Activated CD4-positive, alpha-beta memory T cell treated with anti-CD3 and anti-CD28 coated beads, Interleukin-2, amount 10 ng/mL, durations not matched to agents 7 days and 5 days (primary cell): ENCODE results near the gene TMEM141. TPM values are rescaled to one million over a fixed set of nuclear protein-coding genes. Genes with fewer than 3 reads are reported as not detected.
"Not testable (repeated sequence)": the region's sequence is repeated elsewhere in the genome, so short reads cannot be mapped to it uniquely, and the experiment has no call there.

Experiments used
- CTCF ChIA-PET: fragments of 350-600 bp; sonication (Branson Sonifier 250); formaldehyde crosslinking; loops from one replicate; lab custom pipeline; 2021; ENCODE audit warnings: antibody characterized with exemption, inconsistent platforms; lab: Charles Lee
- POLR2A ChIA-PET: fragments of 350-600 bp; sonication (Branson Sonifier 250); formaldehyde crosslinking; loops from one replicate; lab custom pipeline; 2021; ENCODE audit warnings: antibody characterized with exemption; lab: Charles Lee
- DNase-seq: peaks from one replicate; pipeline ENCODE4 v3.0.0-alpha.2; 2020
- H3K27ac Mint-ChIP-seq: one replicate; pipeline ENCODE4 v1.8.0; 2021; ENCODE audit warnings: mild to moderate bottlenecking, mixed read lengths
- H3K27me3 Mint-ChIP-seq: one replicate; pipeline ENCODE4 v1.8.0; 2021; ENCODE audit warnings: mixed read lengths
- H3K36me3 Mint-ChIP-seq: one replicate; pipeline ENCODE4 v1.8.0; 2021; ENCODE audit warnings: low read depth, mixed read lengths
- H3K4me1 Mint-ChIP-seq: one replicate; pipeline ENCODE4 v1.8.0; 2021; ENCODE audit warnings: mixed read lengths
- H3K4me3 Mint-ChIP-seq: one replicate; pipeline ENCODE4 v1.8.0; 2021; ENCODE audit warnings: mild to moderate bottlenecking, mixed read lengths
- H3K9me3 Mint-ChIP-seq: one replicate; pipeline ENCODE4 v1.8.0; 2021; ENCODE audit warnings: mixed read lengths
- total RNA-seq, 2 experiments: library from RNA; stranded (reverse); gene quantifications; one replicate each; pipeline ENCODE4 v1.2.3, GENCODE V29; 2021

Gene TMEM141
- total RNA-seq, 2 experiments from 2014 or later: 39.6 to 42.9 TPM

DNA sequence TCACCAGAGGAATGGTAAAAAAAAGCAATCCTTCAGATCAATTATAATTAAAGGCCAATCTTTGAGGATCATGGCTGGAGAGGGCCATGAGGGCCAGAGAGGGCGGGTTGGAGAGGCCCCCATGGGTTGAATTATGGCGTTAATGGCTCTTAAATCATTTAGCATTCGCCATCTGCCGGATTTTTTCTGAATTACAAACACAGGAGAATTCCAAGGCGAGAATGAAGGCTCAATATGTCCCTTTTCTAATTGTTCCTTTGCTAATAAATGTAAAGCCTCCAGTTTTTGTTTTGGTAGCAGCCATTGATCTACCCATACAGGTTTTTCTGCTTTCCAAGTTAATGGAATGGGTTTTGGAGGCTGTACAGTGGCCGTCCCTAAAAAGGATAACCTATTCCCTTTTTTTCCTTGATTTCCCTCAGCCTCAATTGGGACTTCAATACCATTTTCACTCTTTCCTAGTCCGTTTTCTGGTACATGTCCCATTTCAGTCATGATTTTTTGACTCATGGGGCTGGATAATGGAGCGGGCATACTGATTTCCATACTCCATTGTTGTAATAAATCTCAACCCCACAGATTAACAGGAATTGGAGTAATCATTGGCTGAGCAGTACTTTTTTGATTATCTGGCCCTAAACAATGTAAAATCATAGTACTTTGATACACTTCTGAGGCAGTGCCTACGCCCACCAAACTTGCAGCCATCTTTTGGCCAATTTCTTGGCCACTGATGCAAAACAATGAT is 6.7 kb upstream of the TMEM141 start:
- Mint-ChIP-seq H3K27ac (no peak overlapping the region), H3K27me3 (peaks cover 29% of the 10 kb centered on the region), H3K4me1 (peaks cover 23% of the 10 kb centered on the region), H3K9me3 (no peaks in the 10 kb centered on the region), H3K4me3 (no peak overlapping the region), H3K36me3 (no peaks in the 10 kb centered on the region)
- ChIA-PET CTCF (interaction anchor here (1.0 to 1.6 kb wide), 2 partner anchors 251 kb away, joined by 3 to 9 read pairs; no protein-coding TSS in a partner anchor), POLR2A (no interaction called here)
- DNase-seq: no peak

DNA sequence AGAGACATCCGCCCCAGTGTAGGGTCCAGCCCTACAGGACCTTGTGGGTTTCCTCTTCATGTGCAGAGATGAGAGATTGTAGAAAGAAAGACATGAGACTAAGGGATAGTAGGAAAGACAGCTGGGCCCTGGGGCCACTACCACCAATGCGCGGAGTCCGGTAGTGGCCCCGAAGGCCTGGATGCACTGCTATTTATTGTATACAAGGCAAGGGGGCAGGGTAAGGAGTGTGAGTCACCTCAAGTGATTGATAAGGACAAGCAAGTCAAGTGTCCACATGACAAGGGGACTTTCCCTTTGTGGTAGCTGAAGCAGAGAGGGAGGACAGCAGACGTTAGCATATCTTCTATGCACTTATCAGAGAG is 6.2 kb upstream of the TMEM141 start:
- peaks cover 25% of the 10 kb centered on the region for H3K27me3 Mint-ChIP-seq
- no peaks in the 10 kb centered on the region for H3K36me3 Mint-ChIP-seq
- POLR2A ChIA-PET: no interaction called here
- peaks cover 23% of the 10 kb centered on the region for H3K4me1 Mint-ChIP-seq
- no peaks in the 10 kb centered on the region for H3K9me3 Mint-ChIP-seq
- DNase-seq: peak; percentile 41
- no peak overlapping the region for H3K27ac Mint-ChIP-seq
- CTCF ChIA-PET: interaction anchor here (1.6 kb wide), 1 partner anchor 250 kb away, joined by 9 read pairs; no protein-coding TSS in a partner anchor
- H3K4me3 Mint-ChIP-seq: no peak overlapping the region

DNA sequence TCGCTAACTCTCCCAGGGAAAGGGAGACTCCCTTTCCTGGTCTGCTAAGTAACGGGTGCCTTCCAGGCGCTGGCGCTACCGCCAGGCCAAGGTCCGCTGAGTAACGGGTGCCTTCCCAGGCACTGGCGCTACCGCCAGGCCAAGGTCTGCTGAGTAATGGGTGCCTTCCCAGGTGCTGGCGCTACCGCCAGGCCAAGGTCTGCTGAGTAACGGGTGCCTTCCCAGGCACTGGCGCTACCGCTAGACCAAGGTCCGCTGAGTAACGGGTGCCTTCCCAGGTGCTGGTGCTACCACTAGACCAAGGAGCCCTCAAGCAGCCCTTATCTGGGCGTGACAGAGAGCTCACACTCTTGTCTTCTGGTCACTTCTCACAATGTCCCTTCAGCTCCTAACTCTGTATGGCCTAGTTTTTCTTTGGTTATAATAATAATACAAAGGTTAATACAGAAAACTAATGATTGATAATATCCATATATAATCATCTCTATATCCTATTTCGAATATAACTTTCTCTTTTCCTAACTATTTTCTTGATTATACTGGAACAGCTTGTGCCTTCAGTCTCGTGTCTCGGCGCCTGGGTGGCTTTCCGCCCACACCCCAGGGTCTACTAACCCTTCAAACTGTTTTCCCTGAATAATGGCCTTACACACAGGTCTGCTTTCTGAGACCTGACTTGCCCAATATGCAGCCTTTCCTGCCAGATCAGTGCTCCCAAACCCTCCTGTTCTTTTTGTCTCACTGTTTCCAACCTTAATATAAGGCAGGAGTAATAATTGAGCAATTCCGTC is 5.4 kb upstream of the TMEM141 start:
- H3K9me3 Mint-ChIP-seq, H3K4me3 Mint-ChIP-seq, H3K27ac Mint-ChIP-seq, POLR2A ChIA-PET, DNase-seq, H3K36me3 Mint-ChIP-seq: not testable (repeated sequence)
- Mint-ChIP-seq H3K4me1 (peaks cover 28% of the 10 kb centered on the region), H3K27me3 (peaks cover 17% of the 10 kb centered on the region)
- CTCF ChIA-PET: interaction anchor here (1.5 to 4.0 kb wide), 6 partner anchors 8 to 249 kb away, joined by 4 to 22 read pairs (median 6); partner anchors contain the start of gene AJM1

DNA sequence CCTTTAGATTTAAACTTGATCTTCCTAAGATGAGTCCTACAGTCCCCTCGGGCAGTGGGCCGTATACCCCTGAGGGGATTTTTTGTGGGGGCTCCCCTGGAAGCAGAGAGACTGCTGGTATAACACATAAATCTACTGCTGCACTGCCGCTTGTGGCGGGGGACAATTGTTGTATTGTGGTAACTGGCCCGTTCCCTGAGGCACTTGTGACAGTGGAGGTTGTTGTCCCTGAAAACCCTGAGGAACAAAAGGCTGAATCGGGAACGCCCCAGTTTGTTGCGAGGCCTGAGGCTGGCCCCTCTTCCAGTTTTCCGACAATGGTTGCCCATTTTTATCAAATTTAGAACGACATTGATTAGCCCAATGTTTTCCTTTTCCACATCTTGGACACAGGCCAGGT is 4.7 kb upstream of the TMEM141 start:
- H3K4me3 Mint-ChIP-seq: no peak overlapping the region
- ChIA-PET CTCF (interaction anchor here (1.5 to 4.0 kb wide), 6 partner anchors 9 to 248 kb away, joined by 4 to 22 read pairs (median 6); partner anchors contain the start of gene AJM1), POLR2A (interaction anchor here (1.3 kb wide), 1 partner anchor 248 kb away, joined by 4 read pairs; no protein-coding TSS in a partner anchor)
- no peaks in the 10 kb centered on the region for H3K9me3 Mint-ChIP-seq
- DNase-seq: no peak
- no peaks in the 10 kb centered on the region for H3K36me3 Mint-ChIP-seq
- peaks cover 29% of the 10 kb centered on the region for H3K4me1 Mint-ChIP-seq
- no peak overlapping the region for H3K27ac Mint-ChIP-seq
- peaks cover 13% of the 10 kb centered on the region for H3K27me3 Mint-ChIP-seq

DNA sequence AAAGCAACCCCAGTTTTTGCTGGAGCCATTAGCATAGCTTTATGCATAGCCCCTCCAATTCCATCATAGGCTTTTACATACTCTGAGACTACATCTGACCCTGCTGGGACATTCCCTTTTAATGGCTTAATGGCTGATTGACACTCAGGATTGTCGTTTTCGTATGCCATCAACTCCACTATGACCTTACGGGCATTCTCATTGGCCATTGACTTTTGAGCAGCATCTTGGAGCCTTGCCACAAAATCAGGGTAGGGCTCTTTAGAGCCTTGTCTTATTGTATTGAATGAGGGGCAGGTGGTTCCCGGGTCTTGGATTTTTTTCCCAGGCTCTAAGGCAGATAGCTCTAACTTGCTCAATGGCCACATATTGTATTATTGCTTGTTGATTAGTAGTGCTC is 4.2 kb upstream of the TMEM141 start:
- H3K4me3 Mint-ChIP-seq, H3K36me3 Mint-ChIP-seq, DNase-seq, H3K9me3 Mint-ChIP-seq, H3K27ac Mint-ChIP-seq: not testable (repeated sequence)
- POLR2A ChIA-PET: interaction anchor here (1.3 kb wide), 1 partner anchor 248 kb away, joined by 4 read pairs; no protein-coding TSS in a partner anchor
- peaks cover 31% of the 10 kb centered on the region for H3K4me1 Mint-ChIP-seq
- CTCF ChIA-PET: interaction anchor here (0.5 to 4.0 kb wide), 8 partner anchors 10 to 248 kb away, joined by 3 to 22 read pairs (median 4); partner anchors contain the start of gene AJM1
- H3K27me3 Mint-ChIP-seq: peaks cover 12% of the 10 kb centered on the region

DNA sequence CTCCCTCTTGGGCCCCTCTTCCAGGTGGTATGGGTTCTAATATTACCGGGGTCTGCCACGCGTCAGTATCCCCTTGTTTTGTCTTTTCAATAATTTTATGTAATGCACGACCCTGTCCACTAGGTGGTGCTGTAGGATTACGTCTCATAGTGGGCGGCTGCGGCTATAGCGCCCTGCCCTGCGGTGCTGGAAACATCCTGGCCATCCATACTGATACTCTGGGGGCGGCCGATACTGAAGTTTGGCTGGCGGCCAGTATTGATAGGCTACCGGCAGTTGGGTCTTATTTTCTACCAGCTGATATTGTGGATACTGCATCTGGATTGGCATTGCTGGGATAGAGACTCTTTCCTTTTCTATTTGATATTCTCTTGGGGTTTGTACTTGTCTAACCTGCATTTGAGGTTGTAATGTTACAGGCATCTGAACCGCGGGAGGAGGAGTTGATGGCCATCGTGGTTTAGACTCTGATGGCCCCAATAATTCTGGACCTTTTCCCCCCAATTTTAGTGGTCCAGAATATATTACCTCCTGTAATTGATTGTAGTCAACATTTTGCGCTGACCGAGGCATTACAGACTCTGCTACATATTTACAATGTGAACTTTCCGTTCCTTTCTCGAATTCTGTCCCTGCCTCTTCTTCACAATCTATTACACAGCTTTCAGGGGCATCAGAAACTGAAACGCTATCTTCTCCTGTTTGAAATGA is 3.3 kb upstream of the TMEM141 start:
- no peaks in the 10 kb centered on the region for H3K36me3 Mint-ChIP-seq
- ChIA-PET POLR2A (interaction anchor here (0.9 to 1.3 kb wide), 2 partner anchors 247 kb away, joined by 3 to 4 read pairs; no protein-coding TSS in a partner anchor), CTCF (interaction anchor here (0.9 to 4.0 kb wide), 14 partner anchors 11 to 282 kb away, joined by 3 to 22 read pairs (median 4); partner anchors contain the start of genes AJM1 and SAPCD2)
- H3K9me3 Mint-ChIP-seq: no peaks in the 10 kb centered on the region
- DNase-seq: peak; percentile 79
- H3K4me1 Mint-ChIP-seq: peaks cover 37% of the 10 kb centered on the region
- H3K27ac Mint-ChIP-seq: no peak overlapping the region
- peaks cover 7% of the 10 kb centered on the region for H3K27me3 Mint-ChIP-seq
- no peak overlapping the region for H3K4me3 Mint-ChIP-seq

DNA sequence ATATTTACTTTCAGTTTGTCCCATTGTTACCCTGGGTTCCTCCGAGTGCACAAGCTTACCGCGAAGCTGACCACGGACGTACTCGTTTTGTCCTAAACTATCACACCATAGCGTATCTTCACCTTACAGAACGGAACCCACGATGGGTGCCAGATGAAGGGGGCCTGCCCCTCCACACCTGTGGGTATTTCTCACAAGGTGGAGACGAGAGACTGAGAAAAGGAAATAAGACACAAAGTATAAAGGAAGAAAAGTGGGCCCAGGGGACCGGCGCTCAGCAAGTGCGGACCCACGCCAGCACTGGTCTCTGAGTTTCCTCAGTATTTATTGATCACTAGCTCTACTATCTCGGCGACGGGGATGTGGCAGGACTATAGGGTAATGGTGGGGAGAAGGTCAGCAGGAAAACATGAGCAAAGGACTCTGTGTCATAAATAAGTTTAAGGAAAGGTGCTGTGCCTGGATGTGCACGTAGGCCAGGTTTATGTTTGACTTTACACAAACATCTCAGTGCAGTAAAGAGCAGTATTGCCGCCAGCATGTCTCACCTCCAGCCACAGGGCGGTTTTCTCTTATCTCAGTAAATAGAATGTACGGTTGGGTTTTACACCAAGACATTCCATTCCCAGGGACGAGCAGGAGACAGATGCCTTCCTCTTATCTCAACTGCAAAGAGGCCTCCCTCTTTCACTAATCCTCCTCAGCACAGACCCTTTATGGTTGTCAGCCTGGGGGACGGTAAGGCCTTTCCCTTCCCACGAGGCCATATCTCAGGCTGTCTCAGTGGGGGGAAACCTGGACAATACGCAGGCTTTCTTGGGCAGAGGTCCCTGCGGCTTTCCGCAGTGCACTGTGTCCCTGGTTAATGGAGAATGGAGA is 2.3 kb upstream of the TMEM141 start:
- not testable (repeated sequence) for H3K27ac Mint-ChIP-seq, H3K4me3 Mint-ChIP-seq, H3K27me3 Mint-ChIP-seq, H3K36me3 Mint-ChIP-seq, H3K9me3 Mint-ChIP-seq, DNase-seq
- ChIA-PET CTCF (interaction anchor here (0.9 to 4.0 kb wide), 10 partner anchors 12 to 281 kb away, joined by 3 to 22 read pairs (median 3); partner anchors contain the start of genes AJM1 and SAPCD2), POLR2A (interaction anchor here (0.9 kb wide), 1 partner anchor 246 kb away, joined by 3 read pairs; no protein-coding TSS in a partner anchor)
- H3K4me1 Mint-ChIP-seq: peaks cover 43% of the 10 kb centered on the region

DNA sequence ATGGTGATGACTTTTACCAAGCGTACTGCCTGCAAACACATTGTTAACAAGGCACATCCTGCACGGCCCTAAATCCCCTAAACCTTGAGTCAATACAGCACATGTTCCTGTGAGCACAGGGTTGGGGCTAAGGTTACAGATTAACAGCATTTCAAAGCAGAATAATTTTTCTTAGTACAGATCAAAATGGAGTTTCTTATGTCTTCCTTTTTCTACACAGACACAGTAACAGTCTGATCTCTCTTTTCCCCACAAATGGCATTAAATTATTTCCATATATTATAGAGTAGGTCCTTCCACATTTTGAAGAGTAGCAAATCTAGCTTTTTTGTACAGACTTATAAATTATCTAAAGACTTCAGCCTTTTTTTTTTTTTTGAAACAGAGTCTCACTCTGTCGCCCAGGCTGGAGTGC is 1.6 kb upstream of the TMEM141 start:
- peaks cover 4% of the 10 kb centered on the region for H3K36me3 Mint-ChIP-seq
- peaks cover 5% of the 10 kb centered on the region for H3K27me3 Mint-ChIP-seq
- no peaks in the 10 kb centered on the region for H3K9me3 Mint-ChIP-seq
- peaks cover 43% of the 10 kb centered on the region for H3K4me1 Mint-ChIP-seq
- ChIA-PET CTCF (interaction anchor here (3.5 kb wide), 1 partner anchor 245 kb away, joined by 20 read pairs; no protein-coding TSS in a partner anchor), POLR2A (no interaction called here)
- H3K4me3 Mint-ChIP-seq: no peak overlapping the region
- no peak overlapping the region for H3K27ac Mint-ChIP-seq
- DNase-seq: no peak

DNA sequence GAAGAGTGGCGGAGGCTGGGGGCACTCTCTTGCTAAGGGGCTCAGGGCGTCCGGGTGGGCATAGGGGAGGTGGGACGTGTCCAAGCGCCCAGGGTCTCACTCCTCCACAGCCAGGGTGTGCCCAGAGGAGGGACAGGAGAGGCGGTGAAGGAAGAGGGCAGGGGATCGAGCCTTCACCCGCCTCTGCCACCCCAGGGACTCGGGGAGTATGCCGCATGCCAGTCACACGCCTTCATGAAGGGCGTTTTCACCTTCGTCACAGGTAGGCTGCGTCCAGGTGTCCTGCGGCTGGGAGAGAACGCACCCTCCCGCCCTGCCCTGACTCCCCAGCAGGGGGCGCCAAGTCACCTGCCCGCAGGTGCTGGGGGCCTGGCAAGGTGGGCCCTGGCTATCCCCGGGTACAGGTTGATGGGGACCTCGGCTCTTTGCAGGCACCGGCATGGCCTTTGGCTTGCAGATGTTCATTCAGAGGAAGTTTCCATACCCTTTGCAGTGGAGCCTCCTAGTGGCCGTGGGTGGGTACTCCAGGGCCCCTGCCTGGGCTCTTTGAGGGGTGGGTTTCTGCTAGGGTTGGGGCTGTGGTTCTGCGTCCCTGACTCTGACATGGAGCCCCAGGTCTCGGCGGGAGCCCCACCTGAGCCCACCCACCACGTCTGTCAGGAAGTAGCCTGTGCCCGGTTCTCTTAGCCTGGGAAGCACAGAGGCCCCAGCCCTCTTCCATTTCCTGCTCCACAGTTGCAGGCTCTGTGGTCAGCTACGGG is 552 bp downstream of the TMEM141 start:
- POLR2A ChIA-PET: interaction anchor here (0.5 to 2.9 kb wide), 3 partner anchors 9 to 360 kb away, joined by 3 to 18 read pairs (median 4); partner anchors contain the start of gene RABL6
- Mint-ChIP-seq H3K27ac (peak overlapping the region; percentile 89), H3K27me3 (peaks cover 12% of the 10 kb centered on the region), H3K9me3 (no peaks in the 10 kb centered on the region), H3K4me1 (peaks cover 36% of the 10 kb centered on the region), H3K4me3 (peak overlapping the region; percentile 77), H3K36me3 (peaks cover 4% of the 10 kb centered on the region)
- CTCF ChIA-PET: interaction anchor here (0.9 to 3.1 kb wide), 12 partner anchors 9 to 243 kb away, joined by 3 to 46 read pairs (median 5); partner anchors contain the start of genes AJM1, PAXX, RABL6 and TRAF2
- peak; percentile 75 for DNase-seq

DNA sequence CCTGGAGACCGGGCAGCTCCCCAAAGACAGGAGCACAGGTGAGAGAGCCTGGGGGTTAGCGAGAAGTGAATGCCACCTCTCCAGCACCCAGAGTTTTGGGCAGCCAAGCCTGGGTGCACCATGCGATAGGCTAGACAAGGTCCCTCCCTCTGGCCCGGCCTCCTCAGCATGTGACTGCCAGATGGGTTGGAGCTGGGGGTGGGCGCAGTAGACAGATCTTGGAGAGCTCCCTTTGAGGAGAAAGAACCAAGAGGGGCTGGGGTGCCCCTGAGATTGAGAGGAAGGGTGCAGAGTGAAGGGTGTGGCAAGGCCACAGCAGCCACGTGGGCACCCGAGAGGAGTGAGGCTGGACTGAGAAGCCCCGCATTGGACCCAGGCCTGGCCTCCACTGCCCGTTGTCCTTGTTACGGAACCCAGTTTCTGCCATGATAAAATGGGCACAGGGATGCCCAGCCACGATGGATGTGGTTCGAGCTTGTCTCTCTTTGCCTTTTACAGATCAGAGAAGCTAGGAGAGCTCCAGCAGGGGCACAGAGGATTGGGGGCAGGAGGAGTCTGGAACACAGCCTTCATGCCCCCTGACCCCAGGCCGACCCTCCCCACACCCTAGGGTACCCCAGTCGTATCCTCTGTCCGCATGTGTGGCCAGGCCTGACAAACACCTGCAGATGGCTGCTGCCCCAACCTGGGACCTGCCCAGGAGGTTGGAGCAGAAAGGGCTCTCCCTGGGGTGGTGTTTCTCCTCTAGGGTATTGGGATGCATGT is 1.4 kb downstream of the TMEM141 start:
- CTCF ChIA-PET: interaction anchor here (0.9 to 3.1 kb wide), 9 partner anchors 14 to 242 kb away, joined by 3 to 46 read pairs (median 4); partner anchors contain the start of genes CLIC3, PAXX, RABL6 and TRAF2
- POLR2A ChIA-PET: interaction anchor here (0.5 to 2.9 kb wide), 4 partner anchors 8 to 359 kb away, joined by 3 to 18 read pairs (median 4); partner anchors contain the start of gene RABL6
- Mint-ChIP-seq H3K36me3 (peaks cover 4% of the 10 kb centered on the region), H3K4me3 (peak overlapping the region; percentile 77), H3K4me1 (peaks cover 35% of the 10 kb centered on the region), H3K27me3 (peaks cover 14% of the 10 kb centered on the region), H3K27ac (peak overlapping the region; percentile 89), H3K9me3 (no peaks in the 10 kb centered on the region)
- DNase-seq: no peak
